GM12873 (cell line): ENCODE data around the gene TYRO3.

ENCODE experiments used
- CTCF ChIP-seq: IDR thresholded peaks from 2 replicates; pipeline ENCODE4 v1.5.1; 2012; ENCODE audit warnings: low read depth, mild to moderate bottlenecking, moderate library complexity, low read length, control low read depth; ENCODE audit not compliant: insufficient read depth; ENCODE audit errors: missing control alignments

TYRO3 gene

GRCh38 chr15:41585127-41586047 is 26.4 kb downstream of the TYRO3 start:
- TF ChIP-seq CTCF = no peak

GRCh38 chr15:41594801-41595746 is 36.1 kb downstream of the TYRO3 start:
- no peak for TF ChIP-seq CTCF

GRCh38 chr15:41596972-41597371 is 38.0 kb downstream of the TYRO3 start:
- TF ChIP-seq CTCF = no peak

- no peak for TF ChIP-seq CTCF
Observed at GRCh38 chr15:41597787-41598186, 38.8 kb downstream of the TYRO3 start.

- no peak for TF ChIP-seq CTCF
Observed at GRCh38 chr15:41599061-41599460, 40.0 kb downstream of the TYRO3 start.

- no peak for TF ChIP-seq CTCF
Observed at GRCh38 chr15:41603411-41603935, 44.5 kb downstream of the TYRO3 start.
